ENCODE results near the gene HYI.

The HYI gene

DNA sequence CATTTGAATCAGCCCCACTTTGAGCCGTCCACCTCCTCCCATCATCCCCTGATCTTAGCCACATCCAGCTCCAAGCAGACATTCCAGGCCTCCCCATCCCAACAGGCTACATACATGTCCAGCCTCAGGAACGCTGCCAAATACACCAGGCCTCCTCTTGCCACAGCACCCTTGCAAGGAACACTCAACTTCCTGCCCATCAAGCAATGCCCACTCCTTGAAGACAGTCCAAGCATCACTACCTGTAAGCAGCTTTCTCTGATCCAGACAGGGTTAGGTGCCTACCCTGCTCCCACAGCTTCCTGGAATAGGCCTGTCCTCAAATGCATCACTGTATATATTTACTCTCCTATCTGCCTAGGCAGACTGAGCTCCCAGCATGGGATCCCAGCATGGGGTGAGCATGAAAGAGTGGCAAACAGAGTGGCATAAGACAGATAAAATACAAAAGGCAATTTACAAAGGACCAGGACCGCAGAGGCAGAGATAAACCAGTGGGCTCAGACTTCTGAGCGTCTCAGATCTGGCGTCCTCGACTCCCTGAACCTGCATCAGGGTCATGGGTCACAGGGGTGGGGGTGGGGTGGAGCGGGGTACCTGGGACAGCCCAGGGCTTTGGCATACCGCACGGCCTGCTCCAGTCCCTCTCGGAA lies 816 bp downstream of the HYI start:
- H3K4me3 ChIP-seq (ENCODE audit: low read depth, low read length) = no peak overlapping the region
- DNase-seq (ENCODE audit: low read depth) = no peak
- TF ChIP-seq, protein P1, sequence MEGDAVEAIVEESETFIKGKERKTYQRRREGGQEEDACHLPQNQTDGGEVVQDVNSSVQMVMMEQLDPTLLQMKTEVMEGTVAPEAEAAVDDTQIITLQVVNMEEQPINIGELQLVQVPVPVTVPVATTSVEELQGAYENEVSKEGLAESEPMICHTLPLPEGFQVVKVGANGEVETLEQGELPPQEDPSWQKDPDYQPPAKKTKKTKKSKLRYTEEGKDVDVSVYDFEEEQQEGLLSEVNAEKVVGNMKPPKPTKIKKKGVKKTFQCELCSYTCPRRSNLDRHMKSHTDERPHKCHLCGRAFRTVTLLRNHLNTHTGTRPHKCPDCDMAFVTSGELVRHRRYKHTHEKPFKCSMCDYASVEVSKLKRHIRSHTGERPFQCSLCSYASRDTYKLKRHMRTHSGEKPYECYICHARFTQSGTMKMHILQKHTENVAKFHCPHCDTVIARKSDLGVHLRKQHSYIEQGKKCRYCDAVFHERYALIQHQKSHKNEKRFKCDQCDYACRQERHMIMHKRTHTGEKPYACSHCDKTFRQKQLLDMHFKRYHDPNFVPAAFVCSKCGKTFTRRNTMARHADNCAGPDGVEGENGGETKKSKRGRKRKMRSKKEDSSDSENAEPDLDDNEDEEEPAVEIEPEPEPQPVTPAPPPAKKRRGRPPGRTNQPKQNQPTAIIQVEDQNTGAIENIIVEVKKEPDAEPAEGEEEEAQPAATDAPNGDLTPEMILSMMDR (IDR thresholded peaks at IDR 0.05; ENCODE audit: control insufficient read depth, extremely low read depth, insufficient read depth) = no peak

DNA sequence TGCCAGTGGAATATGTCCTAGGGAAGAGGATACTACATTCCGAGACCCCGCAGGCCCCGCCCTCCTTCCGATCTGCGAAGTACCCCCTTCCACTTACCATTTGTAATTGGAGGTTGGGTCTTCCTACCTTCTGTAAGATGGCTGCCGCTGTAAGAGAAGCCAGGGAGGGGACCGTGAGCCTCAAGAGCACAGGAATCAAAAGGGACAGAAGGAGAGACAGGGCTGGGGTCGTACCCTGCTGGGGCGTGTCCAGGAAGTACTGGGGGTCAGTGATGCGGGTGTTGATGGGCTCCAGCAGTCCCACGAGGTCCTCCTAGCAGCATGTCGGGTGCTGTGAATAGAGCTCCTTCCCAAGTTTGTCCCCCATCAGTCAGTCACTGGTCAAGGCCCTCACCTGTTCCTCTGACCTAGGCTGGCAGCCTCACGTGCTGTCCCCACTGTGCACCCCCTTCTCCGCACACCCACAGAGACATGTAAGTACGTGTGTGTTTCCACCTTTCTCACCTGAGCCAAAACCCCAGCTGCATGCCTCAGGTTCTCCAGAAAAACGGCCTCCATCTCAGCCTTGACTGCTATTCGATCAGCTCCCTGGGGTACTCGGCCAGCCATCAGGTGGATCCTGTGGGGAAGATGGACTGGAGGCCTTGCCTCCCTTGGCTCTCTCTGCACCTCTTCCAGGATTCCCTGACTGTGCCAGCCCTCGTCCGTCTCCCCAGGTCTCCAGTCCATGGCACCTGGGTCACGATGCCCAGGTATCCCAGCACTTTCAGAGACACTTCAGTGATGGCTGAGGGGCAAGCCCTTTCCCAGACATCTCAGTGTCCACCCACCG lies 1.8 kb downstream of the HYI start:
- TF ChIP-seq, protein P1 (IDR thresholded peaks at IDR 0.05; ENCODE audit: control insufficient read depth, extremely low read depth, insufficient read depth) = no peak
- no peak overlapping the region for H3K4me3 ChIP-seq (ENCODE audit: low read depth, low read length)
- no peak for DNase-seq (ENCODE audit: low read depth)

DNA sequence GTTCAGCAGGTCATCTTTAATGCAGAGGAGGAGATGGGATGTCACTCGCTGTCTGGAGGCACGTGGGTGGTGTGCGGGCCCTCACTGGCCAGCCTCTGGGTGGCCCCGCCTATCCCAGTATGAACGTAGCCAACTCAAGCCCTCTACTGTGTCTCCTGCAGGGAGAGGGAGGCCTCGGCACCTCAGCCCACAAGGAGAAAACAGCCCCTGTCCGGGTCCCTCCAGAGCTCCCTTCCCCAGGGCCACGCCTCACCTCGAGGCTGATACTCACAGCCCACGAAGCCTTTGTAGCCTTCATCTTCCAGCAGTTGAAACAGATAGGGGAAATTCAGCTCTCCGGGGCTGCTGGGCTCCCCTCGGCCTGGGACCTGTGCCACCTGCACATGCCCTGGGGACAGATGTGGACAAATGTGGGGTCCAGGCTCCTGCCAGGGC lies 2.6 kb downstream of the HYI start:
- TF ChIP-seq, protein P1 (IDR thresholded peaks at IDR 0.05; ENCODE audit: control insufficient read depth, extremely low read depth, insufficient read depth) = no peak
- DNase-seq (ENCODE audit: low read depth) = no peak
- H3K4me3 ChIP-seq (ENCODE audit: low read depth, low read length) = no peak overlapping the region

DNA sequence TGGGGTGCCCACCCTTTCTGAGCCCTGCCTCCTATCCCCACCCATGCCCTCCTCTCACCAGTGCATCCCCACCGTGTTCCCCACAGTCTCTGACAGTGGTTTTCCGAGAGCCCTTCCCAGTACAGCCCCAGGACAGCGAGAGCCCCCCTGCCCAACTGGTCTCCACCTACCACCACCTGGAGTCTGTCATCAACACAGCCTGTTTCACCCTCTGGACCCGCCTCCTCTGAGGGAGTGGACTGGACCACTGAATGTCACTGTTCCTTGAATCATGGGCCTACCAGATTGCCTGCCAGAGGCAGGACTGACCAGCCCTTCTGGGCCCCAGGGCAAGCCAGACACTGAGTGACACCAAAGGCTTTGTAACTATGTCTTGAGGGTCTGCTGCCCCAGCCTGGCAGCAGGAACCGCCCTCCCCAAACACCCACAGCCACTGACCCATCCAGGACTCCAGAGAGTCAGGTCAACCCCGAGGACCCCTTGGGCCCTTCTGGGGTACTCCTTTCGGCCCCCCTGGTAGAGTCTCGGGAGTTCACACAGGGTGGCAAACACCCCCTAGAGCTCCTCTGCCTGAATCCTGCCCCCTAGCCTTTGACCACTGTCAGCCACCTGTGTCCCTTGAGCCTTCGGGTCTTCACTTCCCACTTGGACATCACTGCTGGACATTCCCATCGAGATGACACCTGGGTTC lies 3.3 kb downstream of the HYI start:
- H3K4me3 ChIP-seq (ENCODE audit: low read depth, low read length) = no peak overlapping the region
- TF ChIP-seq, protein P1 (IDR thresholded peaks at IDR 0.05; ENCODE audit: control insufficient read depth, extremely low read depth, insufficient read depth) = no peak
- no peak for DNase-seq (ENCODE audit: low read depth)

DNA sequence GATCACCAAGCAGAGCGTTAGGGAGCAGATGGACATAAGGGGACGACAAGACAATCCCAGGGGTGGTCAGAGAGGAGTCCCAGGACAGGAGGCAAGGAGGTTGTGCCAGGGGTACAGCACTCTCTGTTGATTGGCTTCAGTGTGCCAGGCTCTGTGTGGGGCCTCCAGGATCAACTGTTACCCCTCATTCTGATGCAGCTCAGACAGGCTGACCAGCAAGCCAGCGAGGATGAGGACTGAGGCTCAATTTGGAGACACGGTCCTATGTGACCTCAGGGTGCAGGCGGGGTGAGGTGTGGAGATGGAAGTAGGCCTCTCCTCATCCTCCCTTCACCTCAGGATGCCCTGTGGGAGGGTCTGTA lies 4.0 kb downstream of the HYI start:
- no peak for DNase-seq (ENCODE audit: low read depth)
- TF ChIP-seq, protein P1 (IDR thresholded peaks at IDR 0.05; ENCODE audit: control insufficient read depth, extremely low read depth, insufficient read depth) = no peak
- no peak overlapping the region for H3K4me3 ChIP-seq (ENCODE audit: low read depth, low read length)

DNA sequence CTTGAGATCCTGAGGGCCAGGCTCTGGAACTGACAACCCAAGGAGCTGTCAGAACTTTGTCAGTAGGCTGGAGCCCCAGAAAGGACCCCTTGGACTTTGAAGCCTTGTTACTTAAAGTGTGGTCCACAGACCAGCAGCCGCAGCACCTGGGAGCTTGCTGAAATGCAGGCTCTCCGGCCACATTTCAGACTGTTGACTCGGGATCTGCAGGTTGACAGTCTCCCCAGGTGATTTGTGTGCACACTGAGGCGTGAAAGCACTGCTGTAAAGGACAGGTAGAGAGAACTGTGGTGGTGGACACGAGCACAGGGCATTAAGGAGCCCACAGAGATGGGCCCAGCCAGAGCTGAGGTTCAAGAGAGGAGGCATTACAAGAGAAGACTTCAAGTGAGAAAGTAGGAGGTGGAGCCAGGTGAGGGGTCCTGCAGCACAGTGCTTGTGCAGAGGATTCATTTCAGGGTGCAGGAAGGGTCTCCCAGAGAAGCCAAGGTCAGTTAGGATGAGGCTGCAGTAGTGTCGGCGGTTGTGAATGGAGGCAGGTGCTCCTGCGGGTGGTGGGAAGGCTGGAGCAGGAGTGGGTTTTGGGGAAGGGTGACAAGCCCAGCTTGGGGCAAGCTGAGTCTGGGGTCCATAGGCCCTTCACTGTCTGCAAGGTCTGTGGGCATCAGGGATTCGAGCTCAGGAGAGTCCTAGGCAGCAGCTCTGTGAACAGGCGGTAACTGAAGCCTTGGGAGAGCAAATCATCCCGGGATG lies 4.6 kb downstream of the HYI start:
- no peak for DNase-seq (ENCODE audit: low read depth)
- H3K4me3 ChIP-seq (ENCODE audit: low read depth, low read length) = no peak overlapping the region

More for the DNA sequence above, 4.6 kb downstream of the HYI start:
- TF ChIP-seq, protein P1 (IDR thresholded peaks at IDR 0.05; ENCODE audit: control insufficient read depth, extremely low read depth, insufficient read depth) = no peak

Measured in LNCaP clone FGC (cell line).